NCI-H1105 treated with DMSO at 0.1 percent for 48 hours (cell line): Measurements from ENCODE around the gene HFE.
"Not testable (repeated sequence)": the region's sequence is repeated elsewhere in the genome, so short reads cannot be mapped to it uniquely, and the experiment has no call there.

Source experiments
- DNase-seq: peaks from one replicate; lab custom pipeline; 2025; lab: John Stamatoyannopoulos, UW

HFE gene

DNA sequence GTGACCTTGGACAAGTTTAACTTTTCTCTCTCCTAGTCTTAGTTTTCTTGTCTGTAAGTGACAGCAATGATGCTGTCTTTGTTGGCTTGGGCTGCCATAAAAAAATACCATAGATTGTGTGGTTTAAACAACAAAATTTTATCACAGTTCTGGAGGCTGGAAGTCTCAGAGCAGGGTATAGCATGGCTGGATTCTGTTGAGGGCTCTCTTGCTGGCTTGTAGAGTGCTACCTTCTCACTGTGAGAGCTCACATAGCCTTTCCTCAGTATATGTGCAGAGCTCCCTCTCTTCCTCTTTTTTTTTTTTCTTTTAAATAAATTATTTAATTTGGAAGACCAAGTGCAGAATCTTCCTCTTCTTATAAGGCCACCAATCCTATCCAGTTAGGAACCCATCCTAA is 26.3 kb downstream of the HFE start:
- no peak for DNase-seq

DNA sequence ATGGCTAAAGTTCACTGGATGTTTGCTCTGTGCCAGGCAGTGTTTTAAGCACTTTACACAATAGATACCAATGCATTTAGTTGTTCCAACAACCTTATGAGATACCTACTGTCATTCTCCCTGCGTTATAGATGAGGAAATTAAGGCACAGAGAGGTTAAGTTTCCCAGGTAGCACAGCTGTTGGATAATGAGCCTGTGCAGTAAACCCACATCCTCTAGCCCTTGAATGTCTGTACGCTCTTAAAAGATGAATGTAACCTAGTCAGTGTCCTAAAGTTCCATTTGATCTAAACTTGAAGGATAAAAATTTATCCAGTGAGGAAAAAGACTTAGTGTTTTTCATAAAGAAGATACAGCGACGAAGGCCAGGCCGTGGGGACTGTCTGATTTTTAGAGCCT is 28.0 kb downstream of the HFE start:
- DNase-seq, result no peak

DNA sequence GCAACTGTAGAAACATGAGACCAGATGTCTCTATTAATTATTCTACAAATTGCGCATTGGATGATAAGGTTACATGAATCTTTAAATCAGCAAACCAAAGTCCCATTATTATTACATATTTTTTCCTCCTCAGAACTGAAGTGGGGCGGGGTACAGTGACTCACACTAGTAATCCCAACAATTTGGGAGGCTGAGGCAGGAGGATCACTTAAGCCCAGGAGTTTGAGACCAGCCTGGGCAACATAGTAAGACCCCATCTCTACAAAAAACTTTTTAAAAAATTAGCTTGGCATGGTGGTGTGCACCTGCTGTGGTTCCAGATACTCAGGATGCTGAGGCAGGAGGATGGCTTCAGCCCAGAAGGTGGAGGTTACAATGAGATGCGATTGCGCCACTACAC is 29.0 kb downstream of the HFE start:
- no peak for DNase-seq

DNA sequence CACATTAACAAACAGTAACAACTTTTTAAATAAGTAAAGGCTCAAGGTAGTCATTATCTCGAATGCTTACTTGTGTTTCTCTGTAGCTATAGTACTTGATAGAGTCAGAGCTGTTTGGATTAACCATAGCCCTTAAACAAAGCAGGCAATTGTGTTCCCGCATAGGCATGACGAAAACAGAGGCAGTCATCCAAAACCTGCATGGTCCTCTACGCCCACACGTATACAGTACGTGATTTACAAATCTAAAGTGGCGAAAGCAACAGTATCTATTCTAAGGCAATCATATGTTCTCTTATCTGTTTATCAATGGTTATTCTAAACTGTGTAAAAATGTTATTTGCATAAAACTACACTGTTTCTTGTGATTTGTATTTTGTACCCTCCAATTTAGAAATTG is 31.8 kb downstream of the HFE start:
- DNase-seq, result no peak

GRCh38 chr6:26120115-26120514 is 32.9 kb downstream of the HFE start:
- not testable (repeated sequence) for DNase-seq

DNA sequence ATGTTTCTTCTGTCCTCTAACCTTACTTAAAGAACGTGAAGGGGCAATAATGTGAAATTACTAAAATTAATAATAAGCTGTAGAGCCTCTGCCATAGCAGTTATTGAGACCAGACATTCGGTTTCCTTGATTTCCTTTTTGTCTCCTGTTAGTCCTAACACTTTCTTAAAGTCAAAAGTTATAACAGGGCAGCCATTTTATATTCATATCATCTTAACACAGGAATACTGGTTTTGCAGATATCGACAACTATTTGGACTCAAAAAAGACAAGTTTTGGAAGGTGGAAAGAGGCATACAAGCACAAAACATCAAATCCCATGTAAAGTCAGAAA is 33.5 kb downstream of the HFE start:
- DNase-seq, result no peak

DNA sequence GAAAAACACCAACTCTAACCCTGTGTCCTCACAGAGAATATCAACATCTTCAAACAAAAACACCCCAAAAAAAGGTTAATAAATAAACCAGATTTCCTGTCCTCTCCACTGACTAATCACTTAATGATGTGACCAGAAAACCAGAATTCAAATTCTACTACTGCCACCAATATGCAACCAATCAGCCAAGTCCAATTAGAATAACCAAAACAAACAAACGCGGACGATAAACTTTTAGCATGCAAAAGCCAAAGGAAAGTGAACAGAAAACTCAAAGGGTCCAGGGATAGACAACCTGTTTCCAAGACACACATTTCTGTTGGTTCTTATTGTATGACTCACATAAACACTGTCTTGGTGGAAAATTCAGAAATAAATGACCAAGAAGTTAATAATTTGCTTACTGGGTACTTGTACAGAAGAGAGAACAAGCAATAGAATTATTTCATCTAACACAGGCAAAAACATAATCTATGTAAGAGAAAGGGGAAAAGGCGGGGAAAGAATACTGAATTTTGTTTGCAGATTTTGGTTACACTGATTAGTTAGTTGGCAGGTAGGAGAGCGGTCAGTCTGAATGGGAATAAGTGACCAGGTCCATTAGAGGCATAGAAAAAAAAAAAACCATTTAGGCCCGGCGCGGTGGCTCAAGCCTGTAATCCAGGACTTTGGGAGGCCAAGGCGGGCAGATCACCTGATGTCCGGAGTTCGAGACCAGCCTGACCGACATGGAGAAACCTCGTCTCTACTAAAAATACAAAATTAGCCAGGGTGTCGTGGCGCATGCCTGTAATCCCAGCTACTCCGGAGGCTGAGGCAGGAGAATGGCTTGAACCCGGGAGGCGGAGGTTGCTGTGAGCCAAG is 34.1 kb downstream of the HFE start:
- DNase-seq, result no peak

GRCh38 chr6:26122005-26122388 is 34.8 kb downstream of the HFE start:
- no peak for DNase-seq

- DNase-seq, result peak; percentile 36
Measured at GRCh38 chr6:26122402-26122792, 35.2 kb downstream of the HFE start.

- peak; percentile 99 for DNase-seq
Measured at GRCh38 chr6:26122793-26123674, 35.8 kb downstream of the HFE start.

DNA sequence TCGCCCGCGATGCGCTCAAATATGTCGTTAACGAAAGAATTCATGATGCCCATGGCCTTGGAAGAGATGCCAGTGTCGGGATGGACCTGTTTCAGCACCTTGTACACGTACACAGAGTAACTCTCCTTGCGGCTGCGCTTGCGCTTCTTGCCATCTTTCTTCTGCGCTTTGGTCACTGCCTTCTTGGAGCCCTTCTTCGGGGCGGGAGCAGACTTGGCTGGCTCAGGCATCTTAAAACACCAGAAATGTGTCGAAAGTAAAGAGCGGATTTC is 36.4 kb downstream of the HFE start:
- DNase-seq, result no peak

DNA sequence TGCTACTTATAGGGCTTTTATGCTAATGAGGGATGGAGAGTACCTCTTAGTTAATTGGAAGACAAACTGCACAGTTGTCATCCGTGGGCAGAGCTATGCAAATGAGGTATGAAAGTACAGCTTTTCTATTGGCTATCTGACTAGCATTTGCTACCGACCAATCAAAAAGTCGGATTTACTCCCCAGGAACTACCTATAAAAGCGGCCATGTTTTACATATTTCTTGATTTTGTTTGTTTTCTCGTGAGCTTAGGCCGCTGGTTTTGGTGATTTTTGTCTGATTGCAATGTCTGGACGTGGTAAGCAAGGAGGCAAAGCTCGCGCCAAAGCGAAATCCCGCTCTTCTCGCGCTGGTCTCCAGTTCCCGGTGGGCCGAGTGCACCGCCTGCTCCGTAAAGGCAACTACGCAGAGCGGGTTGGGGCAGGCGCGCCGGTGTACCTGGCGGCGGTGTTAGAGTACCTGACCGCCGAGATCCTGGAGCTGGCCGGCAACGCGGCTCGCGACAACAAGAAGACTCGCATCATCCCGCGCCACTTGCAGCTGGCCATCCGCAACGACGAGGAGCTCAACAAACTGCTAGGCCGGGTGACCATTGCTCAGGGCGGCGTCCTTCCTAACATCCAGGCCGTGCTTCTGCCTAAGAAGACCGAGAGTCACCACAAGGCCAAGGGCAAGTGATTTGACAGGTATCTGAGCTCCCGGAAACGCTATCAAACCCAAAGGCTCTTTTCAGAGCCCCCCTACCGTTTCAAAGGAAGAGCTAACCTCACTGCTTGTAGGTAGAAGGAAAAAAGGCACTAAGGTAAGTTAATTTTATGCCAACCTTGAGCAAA is 36.9 kb downstream of the HFE start:
- peak; percentile 99 for DNase-seq

DNA sequence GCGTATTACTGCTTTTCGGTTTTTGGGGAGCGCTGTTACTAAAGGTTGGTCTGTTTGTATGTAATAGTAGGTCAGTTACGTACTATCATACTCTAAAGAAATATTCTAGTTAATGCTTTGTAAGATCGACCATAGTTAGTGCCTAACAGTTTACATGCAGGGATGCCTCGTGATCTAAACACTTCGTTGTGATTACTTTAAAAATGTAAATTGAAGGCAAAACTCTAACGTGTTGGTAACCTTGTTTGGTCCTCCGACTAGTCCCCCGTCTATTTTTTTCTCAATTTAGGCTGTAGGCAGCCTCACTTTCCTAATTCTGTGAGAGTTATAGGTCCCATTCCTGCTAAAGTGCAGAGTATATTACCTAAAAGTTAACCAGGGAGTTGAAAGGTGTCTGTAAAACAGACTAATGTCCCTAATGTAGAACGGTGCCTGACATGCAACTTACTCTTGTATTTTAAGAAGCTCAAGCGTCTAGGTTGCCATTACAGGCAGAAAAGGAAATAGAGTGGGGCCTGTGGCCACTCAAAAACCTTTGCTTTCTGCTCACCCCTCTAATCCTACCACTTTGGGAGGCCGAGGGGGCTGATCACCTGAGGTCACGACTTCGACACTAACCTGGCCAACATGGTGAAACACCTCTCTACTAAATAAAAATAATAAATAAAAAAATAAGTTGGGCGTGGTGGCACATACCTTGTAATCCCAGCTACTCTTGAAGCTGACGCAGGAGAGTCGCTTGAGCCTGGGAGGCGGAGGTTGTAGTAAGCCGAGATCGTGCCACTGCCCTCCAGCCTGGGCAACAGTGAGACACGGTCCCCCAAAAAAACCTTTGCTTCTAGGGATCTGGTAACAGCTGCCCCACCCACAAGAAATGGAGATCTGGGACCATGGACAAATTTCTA is 37.8 kb downstream of the HFE start:
- peak; percentile 26 for DNase-seq

- DNase-seq, result peak; percentile 45
Measured at GRCh38 chr6:26126394-26127235, 39.4 kb downstream of the HFE start.

DNA sequence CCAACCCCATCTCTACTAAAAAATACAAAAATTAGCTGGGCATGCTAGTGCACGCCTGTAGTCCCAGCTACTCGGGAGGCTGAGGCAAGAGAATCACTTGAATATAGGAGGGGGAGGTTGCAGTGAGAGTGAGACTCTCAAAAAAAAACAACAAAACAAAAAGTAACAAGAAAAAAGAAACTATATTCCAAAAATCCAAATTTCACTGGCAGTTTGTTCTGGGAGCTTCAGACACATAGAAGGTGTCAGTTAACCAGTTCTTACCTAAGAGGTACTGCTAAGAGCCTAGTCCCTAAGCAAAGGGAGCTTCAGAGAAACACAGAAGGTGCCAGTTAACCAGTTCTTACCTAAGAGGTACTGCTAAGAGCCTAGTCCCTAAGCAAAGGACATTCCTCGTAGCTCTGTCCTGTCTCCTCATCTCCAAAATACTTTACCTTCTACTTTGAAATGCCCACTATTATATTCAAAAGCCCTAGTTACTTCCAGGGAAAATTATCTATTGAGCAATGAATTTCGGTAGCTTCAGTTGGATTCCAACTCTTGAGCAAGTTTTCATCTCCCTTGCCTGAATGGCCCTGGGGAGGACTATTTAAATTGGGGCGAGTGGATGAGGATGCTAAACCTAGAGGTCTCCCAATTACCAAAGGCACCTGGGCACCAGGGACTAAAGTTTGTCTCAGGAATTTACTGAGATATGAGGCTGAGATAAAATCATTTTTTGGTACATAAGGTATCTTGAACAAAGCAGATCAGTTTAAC is 41.0 kb downstream of the HFE start:
- DNase-seq, result no peak

DNA sequence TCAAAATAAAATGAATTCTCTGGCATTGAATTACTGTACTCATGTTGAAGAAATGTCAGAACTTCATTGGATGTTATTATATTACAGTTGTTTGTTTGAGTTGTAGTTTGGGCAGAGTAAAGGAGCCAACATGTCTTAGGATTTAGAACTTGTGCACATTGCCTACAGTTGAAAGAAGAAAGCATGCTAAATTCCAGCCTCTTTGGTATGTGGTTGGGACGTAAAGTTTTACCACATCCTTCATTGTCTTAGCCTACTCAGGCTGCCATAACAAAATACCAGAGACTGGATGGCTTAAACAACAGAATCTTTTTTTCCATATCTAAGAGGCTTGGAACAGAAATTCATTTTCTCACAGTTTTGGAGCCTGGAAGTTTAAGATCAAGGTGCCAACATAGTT is 42.4 kb downstream of the HFE start:
- no peak for DNase-seq

- no peak for DNase-seq
Measured at GRCh38 chr6:26130581-26131249, 43.5 kb downstream of the HFE start.

DNA sequence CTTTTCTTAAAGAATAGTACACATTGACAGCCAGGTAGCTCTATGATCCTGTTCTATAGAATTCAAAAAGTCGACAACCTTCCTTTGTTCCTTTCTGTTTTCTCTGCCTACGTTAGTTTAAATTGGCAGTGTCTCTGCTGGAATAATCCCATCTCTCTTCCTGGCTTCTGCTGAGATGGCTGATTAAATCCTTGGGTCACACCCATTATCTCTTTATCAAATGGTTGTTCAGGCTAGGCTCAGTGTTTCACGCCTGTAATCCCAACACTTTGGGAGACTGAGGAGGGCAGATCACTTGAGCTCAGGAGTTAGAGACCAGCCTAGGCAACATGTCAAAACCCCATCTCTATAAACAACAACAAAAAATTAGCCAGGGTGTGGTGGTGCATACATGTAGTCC is 44.4 kb downstream of the HFE start:
- DNase-seq, result no peak

GRCh38 chr6:26133730-26134129 is 46.5 kb downstream of the HFE start:
- DNase-seq, result no peak
